Measurements from ENCODE around the gene CYB561A3. TPM values are rescaled to one million over a fixed set of nuclear protein-coding genes. Genes with fewer than 3 reads are reported as not detected.

Gene CYB561A3
- total RNA-seq, 2 donors from 2014 or later = 15.0 to 27.3 TPM

DNA sequence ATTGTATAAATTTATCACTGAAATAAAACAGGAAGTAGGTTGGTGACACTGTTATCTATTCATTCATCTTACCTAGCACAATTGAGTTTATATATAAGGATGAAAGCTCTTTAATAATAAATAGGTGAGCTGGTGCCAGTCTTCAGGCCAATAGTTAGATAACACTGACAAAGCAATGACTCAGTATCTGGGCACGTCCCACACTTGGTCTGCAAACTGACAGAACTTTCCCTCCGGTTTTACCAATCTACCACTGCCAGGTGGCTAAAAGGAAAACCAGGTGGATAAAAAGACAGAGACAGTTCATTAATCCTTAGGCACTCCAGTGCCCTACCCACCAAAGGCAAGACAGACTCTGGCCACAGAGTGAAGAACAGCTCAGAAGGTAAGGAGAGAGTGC is 46.4 kb downstream of the CYB561A3 start:
- TF ChIP-seq, protein P1, sequence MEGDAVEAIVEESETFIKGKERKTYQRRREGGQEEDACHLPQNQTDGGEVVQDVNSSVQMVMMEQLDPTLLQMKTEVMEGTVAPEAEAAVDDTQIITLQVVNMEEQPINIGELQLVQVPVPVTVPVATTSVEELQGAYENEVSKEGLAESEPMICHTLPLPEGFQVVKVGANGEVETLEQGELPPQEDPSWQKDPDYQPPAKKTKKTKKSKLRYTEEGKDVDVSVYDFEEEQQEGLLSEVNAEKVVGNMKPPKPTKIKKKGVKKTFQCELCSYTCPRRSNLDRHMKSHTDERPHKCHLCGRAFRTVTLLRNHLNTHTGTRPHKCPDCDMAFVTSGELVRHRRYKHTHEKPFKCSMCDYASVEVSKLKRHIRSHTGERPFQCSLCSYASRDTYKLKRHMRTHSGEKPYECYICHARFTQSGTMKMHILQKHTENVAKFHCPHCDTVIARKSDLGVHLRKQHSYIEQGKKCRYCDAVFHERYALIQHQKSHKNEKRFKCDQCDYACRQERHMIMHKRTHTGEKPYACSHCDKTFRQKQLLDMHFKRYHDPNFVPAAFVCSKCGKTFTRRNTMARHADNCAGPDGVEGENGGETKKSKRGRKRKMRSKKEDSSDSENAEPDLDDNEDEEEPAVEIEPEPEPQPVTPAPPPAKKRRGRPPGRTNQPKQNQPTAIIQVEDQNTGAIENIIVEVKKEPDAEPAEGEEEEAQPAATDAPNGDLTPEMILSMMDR (IDR thresholded peaks at IDR 0.05) = no peak

DNA sequence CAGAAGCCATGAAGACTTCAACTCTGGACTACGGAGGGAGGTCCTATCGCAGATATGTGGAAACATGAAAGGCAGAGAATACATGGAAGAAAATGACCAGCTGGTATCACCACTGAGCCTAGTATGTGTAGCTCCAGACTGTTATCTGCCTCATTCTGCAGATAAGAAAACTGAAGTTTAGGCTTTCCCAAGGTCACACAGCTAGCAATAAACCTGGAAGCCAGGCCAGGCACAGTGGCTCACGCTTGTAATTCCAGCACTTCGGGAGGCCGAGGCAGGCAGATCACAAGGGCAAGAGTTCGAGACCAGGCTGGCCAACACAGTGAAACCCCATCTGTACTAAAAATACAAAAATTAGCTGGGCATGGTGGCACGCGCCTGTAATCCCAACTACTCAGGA is 50.9 kb downstream of the CYB561A3 start:
- Histone ChIP-seq H3K9me3 (no peaks in the 10 kb centered on the region), H3K4me1 (no peaks in the 10 kb centered on the region), H3K27ac (no peak overlapping the region), H3K36me3 (peaks cover 96% of the 10 kb centered on the region), H3K4me3 (no peak overlapping the region), H3K27me3 (no peaks in the 10 kb centered on the region)
- DNase-seq (ENCODE audit: low spot score) = no peak
- TF ChIP-seq, protein P1 (IDR thresholded peaks at IDR 0.05) = no peak

More for the DNA sequence above, 46.4 kb downstream of the CYB561A3 start:
- no peak overlapping the region for H3K4me3 ChIP-seq
- H3K4me1 ChIP-seq = no peaks in the 10 kb centered on the region
- H3K9me3 ChIP-seq = no peaks in the 10 kb centered on the region
- H3K27ac ChIP-seq = no peak overlapping the region
- H3K36me3 ChIP-seq = peaks cover 91% of the 10 kb centered on the region
- H3K27me3 ChIP-seq = no peaks in the 10 kb centered on the region
- no peak for DNase-seq (ENCODE audit: low spot score)

DNA sequence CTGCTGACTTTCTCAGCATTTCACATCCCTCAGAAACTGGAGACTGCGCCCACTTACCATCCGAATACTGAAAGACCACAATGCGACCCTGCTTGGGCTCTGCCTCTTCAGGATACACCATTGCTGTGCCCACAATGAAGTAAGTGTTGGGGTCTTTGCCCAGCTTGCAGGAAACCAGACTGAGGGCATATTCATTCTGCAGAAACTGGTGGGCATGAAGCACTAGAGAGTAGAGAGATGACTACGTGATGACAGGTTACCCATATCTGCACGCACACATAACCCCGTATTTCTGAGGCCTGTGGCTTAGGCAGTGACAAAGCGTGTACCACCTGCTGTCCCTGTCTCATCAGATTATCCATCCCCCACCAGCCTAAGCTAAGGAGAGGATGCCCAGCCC is 51.9 kb downstream of the CYB561A3 start:
- no peaks in the 10 kb centered on the region for H3K9me3 ChIP-seq
- no peak for DNase-seq (ENCODE audit: low spot score)
- H3K4me1 ChIP-seq = no peaks in the 10 kb centered on the region
- H3K36me3 ChIP-seq = peaks cover 96% of the 10 kb centered on the region
- no peaks in the 10 kb centered on the region for H3K27me3 ChIP-seq
- H3K27ac ChIP-seq = no peak overlapping the region
- TF ChIP-seq, protein P1 (IDR thresholded peaks at IDR 0.05) = no peak
- no peak overlapping the region for H3K4me3 ChIP-seq

DNA sequence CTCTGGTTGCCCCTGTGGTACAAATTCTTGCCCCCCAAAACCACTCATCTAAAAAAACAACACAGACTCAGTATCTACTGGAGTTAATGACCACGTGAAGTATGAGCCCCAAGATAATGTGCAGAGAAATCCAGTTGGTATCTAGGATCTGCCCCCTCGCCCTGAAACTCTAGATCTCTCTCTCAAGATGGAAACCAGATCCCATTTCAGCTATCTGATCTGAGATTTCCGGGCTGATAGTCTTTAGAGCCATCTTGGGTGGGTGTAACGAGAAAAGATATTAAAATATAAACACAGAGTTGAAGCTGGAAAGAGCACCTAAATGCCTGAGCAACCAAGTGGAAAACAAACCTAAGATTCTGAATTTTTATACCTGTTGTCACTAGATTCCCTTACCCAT is 52.5 kb downstream of the CYB561A3 start:
- peaks cover 98% of the 10 kb centered on the region for H3K36me3 ChIP-seq
- no peaks in the 10 kb centered on the region for H3K4me1 ChIP-seq
- H3K9me3 ChIP-seq = no peaks in the 10 kb centered on the region
- no peak overlapping the region for H3K27ac ChIP-seq
- H3K4me3 ChIP-seq = no peak overlapping the region
- H3K27me3 ChIP-seq = no peaks in the 10 kb centered on the region
- DNase-seq (ENCODE audit: low spot score) = no peak
- TF ChIP-seq, protein P1 (IDR thresholded peaks at IDR 0.05) = no peak

DNA sequence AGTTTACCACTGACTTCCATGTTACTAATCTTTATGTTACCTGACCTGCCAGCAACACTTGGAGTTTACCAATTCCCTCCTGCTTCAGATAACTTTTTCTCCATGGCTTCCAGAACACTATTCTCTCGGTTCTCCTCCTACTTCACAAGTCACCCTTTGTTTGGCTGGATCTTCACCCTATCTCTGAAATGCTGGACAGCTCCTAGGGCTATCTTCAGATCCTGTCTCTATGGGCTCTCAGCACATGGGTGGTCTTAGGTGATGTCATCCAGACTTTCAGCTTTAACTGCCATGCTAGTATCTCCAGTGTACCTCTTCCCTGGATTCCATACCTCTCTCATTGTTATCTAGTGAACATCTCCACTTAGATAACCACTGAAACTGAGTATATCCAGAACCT is 54.3 kb downstream of the CYB561A3 start:
- Histone ChIP-seq H3K27me3 (no peaks in the 10 kb centered on the region), H3K4me3 (no peak overlapping the region), H3K4me1 (no peaks in the 10 kb centered on the region), H3K36me3 (peaks cover 98% of the 10 kb centered on the region), H3K27ac (no peak overlapping the region), H3K9me3 (no peaks in the 10 kb centered on the region)
- no peak for DNase-seq (ENCODE audit: low spot score)
- TF ChIP-seq, protein P1 (IDR thresholded peaks at IDR 0.05) = no peak

DNA sequence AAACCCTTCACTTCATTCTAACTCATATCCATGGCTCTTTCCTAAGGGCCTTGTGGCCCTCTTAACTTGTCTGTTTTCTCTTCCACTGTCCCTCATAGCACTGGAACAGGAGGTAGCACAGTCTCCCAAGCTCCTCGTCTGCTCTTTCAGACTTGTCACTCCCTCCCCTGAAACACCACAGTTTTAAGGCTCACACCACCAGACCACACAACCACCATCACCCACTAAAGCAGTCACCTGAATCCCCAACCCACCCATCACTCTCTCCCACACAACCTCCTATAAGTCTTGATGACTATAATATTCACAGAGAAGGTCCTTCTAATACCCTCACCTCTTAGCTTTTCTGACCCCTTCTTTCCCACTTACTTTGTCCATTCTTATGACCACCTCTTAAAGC is 55.5 kb downstream of the CYB561A3 start:
- no peak for DNase-seq (ENCODE audit: low spot score)
- Histone ChIP-seq H3K36me3 (peaks cover 98% of the 10 kb centered on the region), H3K27me3 (no peaks in the 10 kb centered on the region), H3K9me3 (no peaks in the 10 kb centered on the region), H3K4me1 (no peaks in the 10 kb centered on the region), H3K4me3 (no peak overlapping the region), H3K27ac (no peak overlapping the region)
- TF ChIP-seq, protein P1 (IDR thresholded peaks at IDR 0.05) = no peak
